ENCODE measurements around the gene ZNF827. TPM values are rescaled to one million over a fixed set of nuclear protein-coding genes. Genes with fewer than 3 reads are reported as not detected.

Gene ZNF827
- total RNA-seq, 1 experiment from 2014 or later, result 6.3 TPM

GRCh38 chr4:145944886-145945285, 6.3 kb upstream of the ZNF827 start:
- no peaks in the 10 kb centered on the region for H3K36me3 ChIP-seq (ENCODE audit: control insufficient read depth, insufficient read depth, low read length)
- no TSS peak for BruUV-seq (replicated peaks)
- H3K9me3 ChIP-seq (ENCODE audit: control insufficient read depth, insufficient read depth, low read depth, low read length), result no peaks in the 10 kb centered on the region
- intact Hi-C loops (cut with micrococcal nuclease; ENCODE audit: unreplicated experiment), result no loop called here
- no peaks in the 10 kb centered on the region for H3K4me1 ChIP-seq (ENCODE audit: control insufficient read depth, insufficient read depth, low read length)
- in situ Hi-C loops (cut with HindIII; ENCODE audit: low pct_unique_long_range_greater_than_20kb, low sequenced_read_pairs), result no loop called here
- H3K27ac ChIP-seq (ENCODE audit: low read length), result no peak overlapping the region
- no peaks in the 10 kb centered on the region for H3K27me3 ChIP-seq (ENCODE audit: control insufficient read depth, insufficient read depth, low read length)
- CTCF ChIA-PET, result no interaction called here
- POLR2A ChIA-PET, result no interaction called here
- DNase-seq (ENCODE audit: low read depth, low spot score), result no peak
- no peak overlapping the region for H3K4me3 ChIP-seq (ENCODE audit: low read depth in 2 of 2, low read length in 2 of 2)
- ATAC-seq, result no peak
- no peak for TF ChIP-seq SIN3A (IDR thresholded peaks at IDR 0.05; ENCODE audit: borderline replicate concordance, insufficient read depth, low read depth, low read length)
- no peak for TF ChIP-seq POLR2AphosphoS5 (IDR thresholded peaks at IDR 0.05; ENCODE audit: low read depth, low read length)
- TF ChIP-seq TCF7L2 (IDR thresholded peaks at IDR 0.05; ENCODE audit: low read depth, low read length), result no peak
- no peak for TF ChIP-seq REST (IDR thresholded peaks at IDR 0.05; ENCODE audit: insufficient read depth in 1 of 2, low read depth in 2 of 2, low read length in 1 of 2)
- no peak for TF ChIP-seq CTCF (IDR thresholded peaks at IDR 0.05)

GRCh38 chr4:145939856-145940255, 1.2 kb upstream of the ZNF827 start:
- TF ChIP-seq CTCF (IDR thresholded peaks at IDR 0.05), result no peak
- no peak for TF ChIP-seq REST (IDR thresholded peaks at IDR 0.05; ENCODE audit: insufficient read depth in 1 of 2, low read depth in 2 of 2, low read length in 1 of 2)
- TF ChIP-seq SIN3A (IDR thresholded peaks at IDR 0.05; ENCODE audit: borderline replicate concordance, insufficient read depth, low read depth, low read length), result no peak
- no peak for TF ChIP-seq POLR2AphosphoS5 (IDR thresholded peaks at IDR 0.05; ENCODE audit: low read depth, low read length)
- no peak for TF ChIP-seq TCF7L2 (IDR thresholded peaks at IDR 0.05; ENCODE audit: low read depth, low read length)
- CTCF ChIA-PET, result no interaction called here
- no peak overlapping the region for H3K4me3 ChIP-seq (ENCODE audit: low read depth in 2 of 2, low read length in 2 of 2)
- ATAC-seq (no peak), DNase-seq (ENCODE audit: low read depth, low spot score) (no peak)
- BruUV-seq (replicated peaks), result no TSS peak
- no peak overlapping the region for H3K27ac ChIP-seq (ENCODE audit: low read length)
- in situ Hi-C loops (cut with HindIII; ENCODE audit: low pct_unique_long_range_greater_than_20kb, low sequenced_read_pairs), result no loop called here
- no peaks in the 10 kb centered on the region for H3K27me3 ChIP-seq (ENCODE audit: control insufficient read depth, insufficient read depth, low read length)
- H3K4me1 ChIP-seq (ENCODE audit: control insufficient read depth, insufficient read depth, low read length), result peaks cover 7% of the 10 kb centered on the region
- no peaks in the 10 kb centered on the region for H3K9me3 ChIP-seq (ENCODE audit: control insufficient read depth, insufficient read depth, low read depth, low read length)
- intact Hi-C loops (cut with micrococcal nuclease; ENCODE audit: unreplicated experiment), result no loop called here
- POLR2A ChIA-PET, result no interaction called here
- no peaks in the 10 kb centered on the region; the same call in 1 of the 2 replicates for H3K36me3 ChIP-seq (ENCODE audit: control insufficient read depth, insufficient read depth, low read length)
